Gastroesophageal sphincter (tissue), 4 donors: ENCODE results near the gene NEFH. TPM values are rescaled to one million over a fixed set of nuclear protein-coding genes. Genes with fewer than 3 reads are reported as not detected.

Experiments used
- ATAC-seq: fragments of 150-250 bp; one replicate; pipeline ENCODE4 v1.9.1; 2016; ENCODE audit warnings: mild to moderate bottlenecking, moderate library complexity
- H3K27ac ChIP-seq, 4 donors: fragments of 200-600 bp; sonication (generic) in 3 of 4; 1 replicate in 3 of 4; 2 replicates in 1 of 4; pipeline ENCODE4 v1.5.1; 2016 to 2019
- H3K27me3 ChIP-seq: fragments of 200-600 bp; sonication (generic); one replicate; pipeline ENCODE4 v1.5.1; 2019
- H3K36me3 ChIP-seq, 2 donors: fragments of 200-600 bp; sonication (generic); one replicate each; pipeline ENCODE4 v1.5.1; 2019; ENCODE audit warnings: control low read depth in 1 of 2
- H3K4me1 ChIP-seq, 3 donors: fragments of 200-600 bp; sonication (generic); 1 replicate in 2 of 3; 2 replicates in 1 of 3; pipeline ENCODE4 v1.5.1; 2016 to 2019; ENCODE audit warnings: control low read depth in 2 of 3
- H3K4me3 ChIP-seq, 2 donors: fragments of 200-600 bp; sonication (generic); one replicate each; pipeline ENCODE4 v1.5.1; 2019; ENCODE audit warnings: mild to moderate bottlenecking in 1 of 2, moderate library complexity in 1 of 2
- H3K9me3 ChIP-seq, 3 donors: fragments of 200-600 bp; sonication (generic); one replicate each; pipeline ENCODE4 v1.5.1; 2017 to 2019; ENCODE audit warnings: control low read depth in 2 of 3
- CTCF ChIP-seq, 4 experiments: fragments of 200-600 bp in 2 of 4; fragments of 450-650 bp in 2 of 4; sonication (generic) in 1 of 4; IDR thresholded peaks; one replicate each; pipeline ENCODE4 v1.5.1; 2017 to 2019; ENCODE audit warnings: antibody characterized with exemption in 4 of 4, mild to moderate bottlenecking in 2 of 4, moderate library complexity in 2 of 4
- EP300 ChIP-seq: sonication (generic); formaldehyde crosslinking; IDR thresholded peaks from one replicate; pipeline ENCODE4 v1.6.1; 2017; ENCODE audit warnings: antibody characterized with exemption, mild to moderate bottlenecking
- POLR2A ChIP-seq, 2 donors: fragments of 450-650 bp; IDR thresholded peaks; one replicate each; pipeline ENCODE4 v1.6.1; 2017; ENCODE audit warnings: antibody characterized with exemption in 2 of 2, mild to moderate bottlenecking in 2 of 2, moderate library complexity in 1 of 2
- POLR2AphosphoS5 ChIP-seq: sonication (generic); formaldehyde crosslinking; IDR thresholded peaks from one replicate; pipeline ENCODE4 v1.6.1; 2017; ENCODE audit warnings: antibody characterized with exemption
- WGBS, 2 donors: methylation state at CpG; one replicate each; pipeline ENCODE4 v1.1.5; 2018; ENCODE audit warnings: low coverage in 1 of 2; 5-methylcytosine and 5-hydroxymethylcytosine counted together
- total RNA-seq, 4 donors: library from RNA; depleted of rRNA; stranded (reverse); fragments of >200 nt; gene quantifications; one replicate each; pipeline ENCODE4 v1.1.0, GENCODE V29; 2016

Gene NEFH
- total RNA-seq, 4 donors from 2014 or later = 0.62 to 1.3 (median 1.1) TPM

- no peak overlapping the region for H3K27ac ChIP-seq
- no peak for TF ChIP-seq POLR2AphosphoS5
- no peak for TF ChIP-seq EP300
- TF ChIP-seq POLR2A (IDR thresholded peaks at IDR 0.05) = no peak
- TF ChIP-seq CTCF (IDR thresholded peaks at IDR 0.05) = no peak
- H3K27me3 ChIP-seq = peaks cover 62% of the 10 kb centered on the region
- H3K4me1 ChIP-seq = peaks cover 0 to 36% (median 15%) of the 10 kb centered on the region in 3 donors
- peaks cover 0 to 9% (median 0%) of the 10 kb centered on the region in 3 donors for H3K9me3 ChIP-seq
- no peak for ATAC-seq
- no peak overlapping the region for H3K4me3 ChIP-seq
- 56 to 94% methylated on average over 3 to 4 of the region's 11 CpGs for WGBS, 2 donors
- peaks cover 0 to 5% of the 10 kb centered on the region in 2 donors for H3K36me3 ChIP-seq
Observed at GRCh38 chr22:29482253-29482652, 2.2 kb downstream of the NEFH start.

DNA sequence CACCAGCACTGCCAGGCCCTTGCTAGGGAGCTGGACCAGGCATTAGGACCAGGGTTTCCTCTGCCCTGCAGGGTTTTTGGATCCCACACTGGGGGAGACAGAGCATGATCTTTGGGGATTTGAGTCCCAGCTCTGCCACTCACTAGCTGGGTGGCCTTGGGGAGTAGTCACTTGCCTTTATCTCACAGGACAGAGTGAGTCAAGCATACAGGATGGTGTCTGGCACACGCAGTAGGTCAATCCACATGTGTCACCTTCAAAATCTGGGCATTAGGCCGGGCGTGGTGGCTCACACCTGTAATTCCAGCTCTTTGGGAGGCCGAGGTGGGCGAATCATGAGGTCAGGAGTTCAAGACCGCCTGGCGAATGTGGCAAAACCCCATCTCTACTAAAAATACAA lies 2.7 kb downstream of the NEFH start:
- peaks cover 0 to 5% of the 10 kb centered on the region in 2 donors for H3K36me3 ChIP-seq
- no peak overlapping the region for H3K27ac ChIP-seq
- H3K4me3 ChIP-seq = no peak overlapping the region
- ATAC-seq = no peak
- peaks cover 58% of the 10 kb centered on the region for H3K27me3 ChIP-seq
- WGBS, 2 donors = 90 to 100% methylated on average over 4 to 5 of the region's 7 CpGs
- peaks cover 0 to 36% (median 15%) of the 10 kb centered on the region in 3 donors for H3K4me1 ChIP-seq
- TF ChIP-seq POLR2AphosphoS5 = no peak
- no peak for TF ChIP-seq CTCF (IDR thresholded peaks at IDR 0.05)
- TF ChIP-seq EP300 = no peak
- TF ChIP-seq POLR2A (IDR thresholded peaks at IDR 0.05) = no peak
- H3K9me3 ChIP-seq = peaks cover 0 to 9% (median 0%) of the 10 kb centered on the region in 3 donors

- TF ChIP-seq EP300 (no peak), CTCF (IDR thresholded peaks at IDR 0.05) (no peak), POLR2AphosphoS5 (no peak), POLR2A (IDR thresholded peaks at IDR 0.05) (no peak)
- peaks cover 0 to 5% of the 10 kb centered on the region in 2 donors for H3K36me3 ChIP-seq
- peaks cover 52% of the 10 kb centered on the region for H3K27me3 ChIP-seq
- ATAC-seq = no peak
- peaks cover 0 to 9% (median 0%) of the 10 kb centered on the region in 3 donors for H3K9me3 ChIP-seq
- no peak overlapping the region for H3K4me3 ChIP-seq
- peaks cover 0 to 30% (median 15%) of the 10 kb centered on the region in 3 donors for H3K4me1 ChIP-seq
- no peak overlapping the region for H3K27ac ChIP-seq
- 89% methylated on average over 9 of the region's 13 CpGs; no CpG with 5 or more reads in 1 of the 2 donors for WGBS, 2 donors
Observed at GRCh38 chr22:29483254-29483653, 3.2 kb downstream of the NEFH start.

GRCh38 chr22:29484642-29485041 lies 4.6 kb downstream of the NEFH start:
- no peak overlapping the region for H3K27ac ChIP-seq
- no peak overlapping the region for H3K4me3 ChIP-seq
- no peak for ATAC-seq
- H3K4me1 ChIP-seq = peaks cover 0 to 23% (median 15%) of the 10 kb centered on the region in 3 donors
- peaks cover 0 to 9% (median 0%) of the 10 kb centered on the region in 3 donors for H3K9me3 ChIP-seq
- 82% methylated on average over 3 of the region's 3 CpGs; no CpG with 5 or more reads in 1 of the 2 donors for WGBS, 2 donors
- peaks cover 0 to 5% of the 10 kb centered on the region in 2 donors for H3K36me3 ChIP-seq
- TF ChIP-seq EP300 (no peak), POLR2A (IDR thresholded peaks at IDR 0.05) (no peak), POLR2AphosphoS5 (no peak), CTCF (IDR thresholded peaks at IDR 0.05) (no peak)
- peaks cover 39% of the 10 kb centered on the region for H3K27me3 ChIP-seq

- H3K9me3 ChIP-seq = peaks cover 0 to 5% (median 0%) of the 10 kb centered on the region in 3 donors
- no peak overlapping the region for H3K27ac ChIP-seq
- peaks cover 0 to 15% (median 9%) of the 10 kb centered on the region in 3 donors for H3K4me1 ChIP-seq
- 79 to 90% methylated on average over 4 of the region's 8 CpGs for WGBS, 2 donors
- TF ChIP-seq EP300 (no peak), CTCF (IDR thresholded peaks at IDR 0.05) (no peak), POLR2AphosphoS5 (no peak), POLR2A (IDR thresholded peaks at IDR 0.05) (no peak)
- ATAC-seq = no peak
- no peak overlapping the region for H3K4me3 ChIP-seq
- peaks cover 0 to 5% of the 10 kb centered on the region in 2 donors for H3K36me3 ChIP-seq
- H3K27me3 ChIP-seq = peaks cover 30% of the 10 kb centered on the region
Observed at GRCh38 chr22:29485448-29485847, 5.4 kb downstream of the NEFH start.
